ENCODE data around the gene LETM1. TPM values are rescaled to one million over a fixed set of nuclear protein-coding genes. Genes with fewer than 3 reads are reported as not detected.
A peak's percentile ranks its signal among the peaks of the same experiment; 100 is the strongest.

Gene LETM1
- total RNA-seq, 1 donor from 2014 or later: 41.8 TPM

DNA sequence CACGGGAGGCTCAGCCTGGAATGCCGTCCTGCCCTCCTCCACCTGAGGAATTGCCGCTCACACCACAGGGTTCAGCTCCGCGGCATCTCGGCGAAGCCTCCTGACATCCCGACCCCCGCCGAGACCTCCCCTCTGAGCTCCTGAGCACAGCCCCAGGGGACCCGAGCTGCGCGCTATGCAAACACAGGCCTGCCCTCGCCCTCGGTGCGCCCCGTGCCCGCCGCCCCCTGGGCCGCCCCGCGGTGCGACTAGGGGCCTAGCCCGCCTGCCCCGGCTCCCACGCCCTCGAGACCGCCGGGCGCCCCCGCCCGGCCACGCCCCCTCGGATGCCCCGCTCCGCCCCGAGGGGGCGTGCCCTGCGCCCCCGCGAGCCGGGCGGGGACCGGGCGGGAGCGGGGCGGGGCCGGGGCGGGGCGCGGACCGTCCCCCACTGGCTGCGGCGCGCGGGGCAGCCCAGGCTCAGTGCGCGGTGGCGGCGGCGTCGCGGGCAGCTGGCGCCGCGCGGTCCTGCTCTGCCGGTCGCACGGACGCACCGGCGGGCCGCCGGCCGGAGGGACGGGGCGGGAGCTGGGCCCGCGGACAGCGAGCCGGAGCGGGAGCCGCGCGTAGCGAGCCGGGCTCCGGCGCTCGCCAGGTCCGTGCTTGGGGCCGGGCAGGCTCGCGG lies 63.0 kb downstream of the LETM1 start, which contains the start of gene FGFR3:
Gene FGFR3, plus strand, starts transcription at position 462 of the 664 bp plus-strand sequence. CDS start 642 bp downstream, outside the sequence.
- peak; percentile 78 for ATAC-seq (ENCODE audit: poor library complexity)
- DNase-seq: peak; percentile 56
- intact Hi-C loops (cut with DNase I): no loop called here

DNA sequence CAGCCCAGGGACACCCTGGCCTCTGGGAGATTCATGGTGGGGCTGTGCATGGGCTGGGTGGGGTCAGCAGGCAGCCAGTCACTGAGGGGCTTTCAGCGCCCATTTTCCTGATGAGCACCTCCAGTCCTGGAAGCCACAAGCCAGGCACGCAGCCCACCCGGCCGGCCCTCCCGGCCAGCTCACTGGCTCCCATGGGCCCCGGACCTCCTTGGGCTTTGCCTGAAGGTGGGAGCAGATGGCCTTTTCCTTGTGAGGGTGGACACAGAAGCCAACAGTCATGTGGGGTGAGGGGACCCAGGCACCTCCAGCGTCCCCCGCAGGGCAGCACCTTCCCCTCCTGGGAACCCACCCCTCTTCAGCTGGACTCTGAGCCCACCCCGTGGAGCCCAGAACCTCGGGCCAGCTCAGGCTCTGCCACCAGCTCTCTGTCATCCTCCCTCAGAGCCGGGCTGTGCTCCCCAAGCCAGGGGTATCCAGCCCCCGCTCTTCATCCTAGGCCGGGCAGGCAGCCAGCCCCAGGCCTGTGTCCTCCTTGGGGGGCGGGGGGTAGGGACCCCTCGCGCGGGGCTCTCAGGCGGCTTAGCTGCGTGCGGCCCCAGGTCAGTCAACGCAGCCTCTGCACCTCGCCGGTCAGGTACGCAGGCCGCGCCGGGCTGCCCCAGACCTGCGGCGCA lies 63.7 kb downstream of the LETM1 start:
- intact Hi-C loops (cut with DNase I): no loop called here
- ATAC-seq (ENCODE audit: poor library complexity): no peak
- no peak for DNase-seq

DNA sequence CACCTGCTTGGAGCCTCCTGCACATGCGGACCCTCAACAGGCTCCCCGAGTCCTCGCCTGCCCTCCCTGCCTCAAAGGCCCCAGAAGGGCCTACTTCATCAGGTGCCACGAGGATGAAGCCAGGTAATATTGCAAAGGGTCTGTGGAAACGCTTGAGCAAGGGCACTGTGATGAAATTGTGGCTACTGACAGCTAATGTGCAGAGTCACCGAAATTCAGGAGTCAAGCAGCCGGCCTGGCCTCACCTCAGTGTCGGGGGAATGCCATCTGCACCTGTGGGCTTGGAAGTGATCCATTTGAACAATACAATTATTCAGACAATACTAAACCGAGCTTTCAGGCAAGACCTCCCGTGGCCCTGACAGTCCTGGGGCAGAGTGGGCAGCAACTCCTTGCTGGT lies 66.0 kb downstream of the LETM1 start:
- DNase-seq: no peak
- no peak for ATAC-seq (ENCODE audit: poor library complexity)
- intact Hi-C loops (cut with DNase I): no loop called here

DNA sequence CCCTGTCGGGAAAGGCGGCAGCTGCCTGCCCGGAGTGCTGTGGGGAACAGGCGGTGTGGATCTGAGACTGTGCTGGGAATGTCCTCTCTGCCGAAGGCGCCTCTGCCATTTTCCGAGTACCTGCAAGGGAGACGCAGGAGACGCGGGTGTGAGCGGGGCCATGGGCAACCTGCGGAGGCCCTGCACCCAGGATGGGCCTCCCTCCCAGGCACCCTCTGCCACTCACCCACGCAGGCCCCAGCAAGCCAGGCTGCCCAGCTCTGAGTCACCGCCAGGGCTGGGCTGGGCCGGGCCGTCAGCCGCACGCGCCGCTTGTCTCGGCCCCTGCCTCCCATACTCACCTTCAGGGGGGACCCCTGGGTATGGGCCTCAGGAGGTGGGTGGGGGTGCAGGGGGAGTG lies 66.4 kb downstream of the LETM1 start:
- intact Hi-C loops (cut with DNase I): no loop called here
- no peak for ATAC-seq (ENCODE audit: poor library complexity)
- DNase-seq: no peak

DNA sequence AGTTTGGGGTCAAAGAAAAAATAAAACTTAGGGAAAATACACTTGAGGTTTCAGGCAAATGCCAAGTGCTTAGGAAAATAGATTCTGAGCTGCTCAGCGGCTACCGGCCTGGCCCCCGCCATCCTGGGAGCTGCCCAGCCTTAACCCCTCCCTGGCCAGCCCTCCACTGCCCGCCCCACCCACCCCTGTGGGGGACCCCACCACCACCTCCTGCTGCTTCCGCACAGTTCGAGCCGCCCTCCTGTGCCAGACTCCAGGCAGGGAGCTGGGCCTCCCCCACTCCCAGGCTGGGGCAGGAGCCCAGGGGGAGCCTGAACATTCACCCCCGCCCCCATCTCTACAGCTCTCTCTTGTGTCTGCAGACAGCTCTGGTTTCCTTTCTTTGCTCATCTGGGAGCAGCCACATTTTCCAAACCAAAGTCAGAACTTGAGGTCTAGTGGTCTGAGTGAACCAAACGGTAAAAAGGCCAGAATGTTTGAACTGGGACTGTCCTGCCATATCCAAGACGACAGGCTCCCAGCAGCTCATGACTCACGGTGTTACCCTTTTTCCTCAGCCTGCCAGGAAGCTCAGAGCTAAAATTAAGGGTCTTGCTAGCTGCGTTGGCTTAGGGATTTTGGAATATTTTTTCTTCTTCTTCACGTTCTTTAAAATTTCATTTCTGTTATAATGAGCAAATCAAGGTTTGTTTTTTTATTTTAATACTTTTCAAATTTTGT lies 67.5 kb downstream of the LETM1 start:
- ATAC-seq (ENCODE audit: poor library complexity) (no peak), DNase-seq (no peak)
- intact Hi-C loops (cut with DNase I): no loop called here

DNA sequence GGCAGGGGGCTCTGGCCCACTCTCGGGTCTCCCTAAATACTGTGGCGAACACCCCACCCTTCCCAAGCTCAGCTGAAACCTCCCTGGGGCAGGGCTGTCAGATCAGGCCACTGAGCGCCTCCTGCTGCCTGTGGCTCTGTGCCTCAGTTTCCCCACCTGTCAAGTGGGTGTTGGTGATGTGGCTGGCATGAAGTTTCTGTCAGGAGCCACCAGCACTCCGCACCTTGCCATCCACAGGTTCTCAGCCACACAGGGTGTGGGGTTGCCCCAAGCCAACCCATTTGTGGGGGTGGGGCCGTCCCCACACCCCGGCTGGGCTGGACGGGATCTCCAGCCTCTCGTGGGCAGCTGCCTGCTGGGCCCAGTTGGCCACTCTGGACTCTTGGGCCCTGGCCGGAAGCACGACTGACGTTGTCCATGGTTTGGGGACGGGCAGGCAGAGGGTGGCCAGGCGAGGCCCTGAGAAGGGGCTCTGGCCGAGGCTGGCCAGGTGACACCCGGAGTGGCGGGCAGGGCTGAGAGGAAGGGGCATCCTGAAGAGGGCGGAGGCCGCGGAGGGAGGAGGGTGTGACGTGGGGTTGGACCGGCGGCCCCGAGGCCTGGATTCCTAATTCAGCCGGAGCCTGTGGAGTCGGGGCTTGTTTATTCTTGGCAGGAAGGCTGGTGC lies 68.4 kb downstream of the LETM1 start:
- DNase-seq (no peak), ATAC-seq (ENCODE audit: poor library complexity) (no peak)
- intact Hi-C loops (cut with DNase I): no loop called here

- intact Hi-C loops (cut with DNase I): no loop called here
- no peak for DNase-seq
- ATAC-seq (ENCODE audit: poor library complexity): no peak
Observed at GRCh38 chr4:1786544-1787362, 69.2 kb downstream of the LETM1 start.

- ATAC-seq (ENCODE audit: poor library complexity): no peak
- intact Hi-C loops (cut with DNase I): no loop called here
Observed at GRCh38 chr4:1785592-1785991, 70.4 kb downstream of the LETM1 start.

GRCh38 chr4:1784789-1785591 lies 71.0 kb downstream of the LETM1 start:
- DNase-seq (peak; percentile 69), ATAC-seq (ENCODE audit: poor library complexity) (peak; percentile 75)
- intact Hi-C loops (cut with DNase I): no loop called here

More at GRCh38 chr4:1785592-1785991, 70.4 kb downstream of the LETM1 start:
- no peak for DNase-seq

DNA sequence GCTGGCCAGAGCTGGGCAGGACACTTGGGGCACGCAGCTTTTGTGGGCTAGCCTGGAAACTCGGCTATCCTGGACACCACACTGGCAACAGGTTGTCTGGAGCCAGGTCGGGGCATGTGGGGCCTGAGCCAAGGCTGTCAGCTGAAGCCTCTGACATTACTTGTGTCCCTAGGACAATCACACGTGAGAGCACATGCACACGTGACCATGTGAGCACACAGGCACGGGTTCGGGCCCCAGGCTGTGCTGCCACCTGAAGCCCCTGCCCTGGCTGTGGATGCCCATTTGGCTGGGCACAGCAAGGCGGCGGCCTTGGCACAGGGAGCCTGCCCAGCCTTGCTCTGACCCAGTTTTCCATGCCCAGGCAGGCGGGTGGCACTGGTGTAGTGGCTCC lies 71.6 kb downstream of the LETM1 start:
- no peak for DNase-seq
- peak; percentile 22 for ATAC-seq (ENCODE audit: poor library complexity)
- intact Hi-C loops (cut with DNase I): no loop called here

GRCh38 chr4:1783970-1784369 lies 72.0 kb downstream of the LETM1 start:
- no peak for ATAC-seq (ENCODE audit: poor library complexity)
- intact Hi-C loops (cut with DNase I): no loop called here
- DNase-seq: no peak

DNA sequence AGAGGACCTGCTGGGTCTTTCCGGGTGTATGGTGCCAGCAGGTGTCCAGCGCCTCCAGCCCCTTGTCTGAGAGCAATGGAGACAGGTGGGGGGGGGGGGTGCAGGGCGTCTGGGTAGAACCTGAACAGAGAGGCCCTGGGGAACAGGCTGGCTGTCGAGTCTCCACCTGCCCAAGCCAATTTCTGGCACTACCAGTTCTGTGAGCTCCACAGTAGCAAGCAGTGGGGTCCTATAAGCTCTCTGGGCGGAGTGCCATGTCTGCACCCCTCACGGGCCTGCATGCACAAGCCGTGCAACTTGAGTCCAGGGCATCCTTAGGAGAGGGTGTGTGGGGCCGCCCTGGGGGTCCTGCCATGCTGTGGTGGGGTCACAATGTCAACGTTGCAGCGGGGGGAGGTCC lies 72.9 kb downstream of the LETM1 start:
- ATAC-seq (ENCODE audit: poor library complexity) (no peak), DNase-seq (no peak)
- intact Hi-C loops (cut with DNase I): no loop called here

GRCh38 chr4:1780435-1780834 lies 75.5 kb downstream of the LETM1 start:
- intact Hi-C loops (cut with DNase I): no loop called here
- ATAC-seq (ENCODE audit: poor library complexity) (no peak), DNase-seq (no peak)

DNA sequence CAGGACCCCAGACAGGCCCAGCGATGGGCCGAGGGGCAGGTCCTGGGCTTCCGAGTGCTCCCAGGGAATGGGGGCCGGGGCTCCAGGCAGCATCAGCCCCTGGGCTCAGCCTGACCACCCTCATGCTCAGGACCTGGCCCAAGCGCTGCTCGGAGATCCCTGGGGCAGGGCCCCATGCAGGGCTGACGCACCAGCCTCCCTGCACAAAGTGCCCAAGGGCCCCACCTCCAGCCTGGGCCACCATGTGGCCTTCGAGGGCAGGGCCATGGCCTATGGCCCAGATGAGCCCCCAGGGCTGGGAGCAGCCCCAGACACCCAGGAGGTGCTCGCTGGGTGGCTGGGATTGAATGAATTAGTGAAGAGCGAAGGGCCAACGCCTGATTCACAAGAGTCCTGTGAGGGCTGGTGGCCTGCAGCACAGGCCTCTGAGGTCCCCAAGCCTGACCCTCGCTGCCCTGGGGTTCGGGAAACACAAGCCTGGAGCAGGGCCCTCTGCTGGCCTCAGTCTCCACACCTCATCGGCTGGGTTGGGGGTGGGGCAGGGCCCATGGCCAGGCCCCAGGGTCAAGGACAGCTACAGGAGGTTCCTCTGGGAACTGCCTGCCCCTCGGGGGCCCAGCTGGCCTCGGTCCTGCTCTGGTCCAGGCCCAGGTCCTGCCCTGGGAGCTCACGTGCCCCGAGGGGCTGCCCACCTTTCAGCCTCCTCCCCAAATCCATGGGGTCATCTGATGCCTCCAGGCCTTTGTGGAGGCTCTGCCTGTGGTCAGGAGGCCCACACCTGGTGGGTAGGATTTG lies 76.2 kb downstream of the LETM1 start:
- DNase-seq: no peak
- intact Hi-C loops (cut with DNase I): no loop called here
- ATAC-seq (ENCODE audit: poor library complexity): no peak

GRCh38 chr4:1778642-1779392 lies 77.1 kb downstream of the LETM1 start:
- no peak for ATAC-seq (ENCODE audit: poor library complexity)
- intact Hi-C loops (cut with DNase I): no loop called here
- no peak for DNase-seq
